Ovary (tissue), 9 donors: Measurements from ENCODE around the gene SORCS2. TPM values are rescaled to one million over a fixed set of nuclear protein-coding genes. Genes with fewer than 3 reads are reported as not detected.

Experiments used
- DNase-seq, 5 donors: peaks; one replicate each; pipeline ENCODE4 v3.0.0-alpha.2; 2019 to 2020
- H3K27ac ChIP-seq, 2 donors: fragments of 200-600 bp; one replicate each; pipeline versions ENCODE4 v1.5.1 to v1.8.0; 2019 to 2022
- H3K27me3 ChIP-seq: fragments of 200-600 bp; one replicate; pipeline ENCODE4 v1.8.0; 2022
- H3K36me3 ChIP-seq: fragments of 200-600 bp; sonication (generic); one replicate; pipeline ENCODE4 v1.5.1; 2019
- H3K4me1 ChIP-seq: one replicate; pipeline ENCODE4 v1.8.1; 2013; ENCODE audit warnings: mild to moderate bottlenecking, moderate library complexity; ENCODE audit not compliant: insufficient read depth
- H3K4me3 ChIP-seq: fragments of 200-600 bp; sonication (generic); one replicate; pipeline ENCODE4 v1.5.1; 2017
- H3K9me3 ChIP-seq, 2 donors: fragments of 200-600 bp in 1 of 2; sonication (generic) in 1 of 2; one replicate each; pipeline versions ENCODE4 v1.5.1 to v1.8.1; 2013 to 2019; ENCODE audit warnings: mild to moderate bottlenecking in 1 of 2, moderate library complexity in 1 of 2
- CTCF ChIP-seq, 3 donors: fragments of 450-650 bp in 2 of 3; fragments of 200-600 bp in 1 of 3; IDR thresholded peaks; one replicate each; pipeline versions ENCODE4 v1.5.1 to v1.8.0; 2016 to 2022; ENCODE audit warnings: antibody characterized with exemption in 3 of 3, mild to moderate bottlenecking in 1 of 3
- EP300 ChIP-seq: sonication (generic); formaldehyde crosslinking; IDR thresholded peaks from one replicate; pipeline ENCODE4 v1.6.1; 2017; ENCODE audit warnings: antibody characterized with exemption
- POLR2A ChIP-seq: fragments of 450-650 bp; IDR thresholded peaks from one replicate; pipeline ENCODE4 v1.6.1; 2017; ENCODE audit warnings: antibody characterized with exemption, mild to moderate bottlenecking, moderate library complexity
- WGBS, 3 donors: extraction: QIAGEN DNeasy Blood & Tissue Kit in 1 of 3; methylation state at CpG; one replicate each; pipeline versions ENCODE4 v1.1.5 to v1.1.7; 2013 to 2017; 5-methylcytosine and 5-hydroxymethylcytosine counted together
- intact Hi-C, 4 donors: fragments of 100-400 bp; cut with DNase I; formaldehyde crosslinking; loops; one replicate each; pipeline versions ENCODE4 v1.11.0 to v1.15.1; 2022 to 2023
- polyA plus RNA-seq, 2 donors: library from polyadenylated mRNA; stranded (reverse); fragments of 200-250 nt in 1 of 2; fragments of 350-450 nt in 1 of 2; fragmentation: Illumina TruSeq in 1 of 2; extraction: RNeasy Lipid Tissue Mini Kit (QIAGEN cat#74804) in 1 of 2; gene quantifications; one replicate each; pipeline ENCODE4 v1.2.3, GENCODE V29; 2013 to 2014
- total RNA-seq, 7 donors: library from RNA; depleted of rRNA in 2 of 7; stranded (reverse); fragments of >200 nt in 2 of 7; fragmentation: NEBNext Ultra II Directional in 3 of 7; extraction: Animal tissue kit (Norgen Biotek cat#: 25700) in 3 of 7; gene quantifications; one replicate each; pipeline versions ENCODE4 v1.1.0 to v1.2.4, GENCODE V29; 2016 to 2023
- donor health status: DM: no; HTN: no; CAD: no; lungs with moderate emphysema.
- donor health status: DM: no; HTN: no; CAD: no.
- donor health status: Bipolar disorder and iron deficiency.
- donor health status: DM: yes; HTN: yes; CAD: no.
- donor health status: DM: no; HTN: no; CAD: no.
- donor health status: DM: yes; HTN: yes; CAD: no.

Gene SORCS2
- total and polyA plus RNA-seq, 9 donors = 0.60 to 23.9 (median 7.1) TPM

- TF ChIP-seq EP300 = no peak
- TF ChIP-seq POLR2A = no peak
- no peak for TF ChIP-seq CTCF (IDR thresholded peaks at IDR 0.05)
- intact Hi-C loops = no loop called here
- H3K4me3 ChIP-seq = no peak overlapping the region
- H3K27me3 ChIP-seq = no peaks in the 10 kb centered on the region
- no peaks in the 10 kb centered on the region for H3K36me3 ChIP-seq
- peaks cover 11% of the 10 kb centered on the region for H3K4me1 ChIP-seq
- DNase-seq = peak in 3 of 5 donors; percentile 5 to 13 (median 7)
- H3K9me3 ChIP-seq = no peaks in the 10 kb centered on the region
- WGBS, 3 donors = 86 to 90% (median 89%) methylated on average over 9 of the region's 9 CpGs
- no peak overlapping the region for H3K27ac ChIP-seq
Measured at GRCh38 chr4:7381890-7382633, 189.7 kb downstream of the SORCS2 start.

- WGBS, 3 donors = 55 to 64% (median 63%) methylated on average over 8 of the region's 8 CpGs
- DNase-seq = peak in 2 of 5 donors; percentile 4 to 6
- Histone ChIP-seq H3K4me3 (no peak overlapping the region), H3K36me3 (no peaks in the 10 kb centered on the region), H3K27me3 (no peaks in the 10 kb centered on the region), H3K9me3 (no peaks in the 10 kb centered on the region), H3K4me1 (peaks cover 8% of the 10 kb centered on the region), H3K27ac (no peak overlapping the region)
- intact Hi-C loops = no loop called here
- TF ChIP-seq CTCF (IDR thresholded peaks at IDR 0.05) = no peak
- no peak for TF ChIP-seq POLR2A
- TF ChIP-seq EP300 = no peak
Measured at GRCh38 chr4:7382634-7383014, 190.3 kb downstream of the SORCS2 start.

GRCh38 chr4:7383266-7383665 is 190.9 kb downstream of the SORCS2 start:
- H3K36me3 ChIP-seq = no peaks in the 10 kb centered on the region
- DNase-seq = peak in 2 of 5 donors; percentile 9 to 12
- peaks cover 8% of the 10 kb centered on the region for H3K4me1 ChIP-seq
- no peaks in the 10 kb centered on the region for H3K27me3 ChIP-seq
- WGBS, 3 donors = 47 to 70% (median 59%) methylated on average over 8 of the region's 8 CpGs
- intact Hi-C loops = no loop called here
- H3K9me3 ChIP-seq = no peaks in the 10 kb centered on the region
- no peak overlapping the region for H3K27ac ChIP-seq
- H3K4me3 ChIP-seq = no peak overlapping the region
- no peak for TF ChIP-seq POLR2A
- TF ChIP-seq EP300 = no peak
- no peak for TF ChIP-seq CTCF (IDR thresholded peaks at IDR 0.05)

GRCh38 chr4:7384003-7384928 is 191.9 kb downstream of the SORCS2 start:
- intact Hi-C loops = no loop called here
- Histone ChIP-seq H3K4me1 (peaks cover 9% of the 10 kb centered on the region), H3K27ac (no peak overlapping the region), H3K36me3 (no peaks in the 10 kb centered on the region), H3K27me3 (no peaks in the 10 kb centered on the region), H3K9me3 (no peaks in the 10 kb centered on the region), H3K4me3 (no peak overlapping the region)
- DNase-seq = peak in 3 of 5 donors; percentile 3 to 9 (median 7)
- 88 to 89% (median 88%) methylated on average over 28 of the region's 28 CpGs for WGBS, 3 donors
- TF ChIP-seq CTCF (IDR thresholded peaks at IDR 0.05) (no peak), EP300 (no peak), POLR2A (no peak)
